GM19035 (cell line): ENCODE measurements around the gene SOX18.

Experiments
- ATAC-seq: cut with Tn5 transposase; IDR thresholded peaks from one replicate; pipeline ENCODE4 v1.9.1; 2021; ENCODE audit not compliant: unreplicated experiment

Gene SOX18

DNA sequence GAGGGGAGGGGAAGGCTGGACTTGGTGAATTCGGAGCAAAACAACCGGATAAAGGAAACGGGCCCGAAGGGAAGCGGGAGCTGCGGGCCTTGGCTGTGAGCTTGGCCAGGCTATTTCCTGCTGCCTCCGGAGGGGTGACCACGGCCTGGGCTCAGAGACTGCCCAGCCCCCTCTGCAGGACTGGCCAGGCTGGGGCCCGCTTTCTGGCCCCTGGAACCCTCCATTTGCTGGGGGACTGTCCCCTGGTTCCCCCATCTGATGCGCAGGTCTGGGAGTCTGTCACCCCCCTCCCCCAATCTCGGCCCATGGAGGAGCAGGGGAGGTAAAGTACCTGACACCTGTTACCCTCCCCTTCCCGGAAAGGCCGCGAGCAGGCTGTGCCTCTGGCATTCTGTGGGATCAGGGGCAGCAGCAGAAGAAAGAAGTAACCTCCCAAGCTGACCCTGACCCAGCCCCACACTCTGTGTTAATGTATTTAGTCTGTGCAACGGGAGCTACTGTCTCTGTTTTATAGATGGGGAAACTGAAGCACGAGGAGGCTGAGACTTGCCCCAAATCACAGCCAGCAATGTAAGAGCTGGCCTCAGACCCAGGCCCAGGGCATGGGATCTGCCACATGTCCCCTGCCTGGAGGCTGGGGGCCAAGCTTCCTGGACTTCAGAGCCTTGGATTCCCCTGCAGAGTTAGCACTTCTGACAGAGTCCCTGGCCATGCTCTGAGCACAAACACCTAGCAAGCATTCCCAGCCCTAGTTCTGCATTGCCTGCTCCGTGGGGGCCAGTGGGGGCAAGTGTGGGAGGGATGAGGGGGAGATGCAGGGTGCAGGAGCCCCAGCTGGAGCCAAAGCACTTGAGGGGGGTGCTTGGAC, 9.9 kb downstream of the SOX18 start:
- no peak for ATAC-seq

DNA sequence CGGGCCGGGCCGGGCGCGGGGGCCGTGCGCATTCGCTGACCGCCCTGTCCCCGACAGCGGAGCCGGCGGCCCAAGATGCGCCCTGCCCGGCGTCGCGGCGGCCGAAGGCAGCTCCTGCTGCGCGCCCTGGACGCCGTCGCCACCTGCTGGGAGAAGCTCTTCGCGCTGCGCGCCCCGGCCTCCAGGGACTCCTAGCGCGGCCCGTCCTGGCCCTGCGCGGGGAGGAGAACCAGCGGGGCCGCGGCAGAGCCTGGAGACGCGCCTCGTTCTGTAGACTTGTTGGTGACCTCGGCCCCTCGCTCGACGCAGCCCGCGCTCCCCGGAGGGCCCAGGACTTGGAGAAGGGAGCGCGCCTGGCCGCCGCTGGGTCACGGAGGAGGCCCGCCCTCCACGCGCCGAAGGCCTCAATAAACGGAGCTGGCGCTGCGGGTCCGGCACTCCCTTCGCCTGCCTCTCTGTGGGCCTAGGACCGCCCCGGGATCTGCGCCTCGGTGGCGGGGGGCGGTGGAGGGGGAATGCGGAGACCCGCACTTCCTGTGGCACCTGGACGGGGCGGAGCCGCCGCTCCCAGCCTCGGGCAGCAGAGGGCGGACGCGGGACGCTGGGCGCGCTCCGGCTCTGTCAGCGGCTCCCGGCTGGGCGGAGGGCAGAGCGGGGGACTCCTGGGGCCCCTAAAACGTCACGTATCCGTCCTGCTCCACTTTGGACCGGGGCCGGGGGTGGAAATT, 10.7 kb downstream of the SOX18 start:
- ATAC-seq, result peak; percentile 63

DNA sequence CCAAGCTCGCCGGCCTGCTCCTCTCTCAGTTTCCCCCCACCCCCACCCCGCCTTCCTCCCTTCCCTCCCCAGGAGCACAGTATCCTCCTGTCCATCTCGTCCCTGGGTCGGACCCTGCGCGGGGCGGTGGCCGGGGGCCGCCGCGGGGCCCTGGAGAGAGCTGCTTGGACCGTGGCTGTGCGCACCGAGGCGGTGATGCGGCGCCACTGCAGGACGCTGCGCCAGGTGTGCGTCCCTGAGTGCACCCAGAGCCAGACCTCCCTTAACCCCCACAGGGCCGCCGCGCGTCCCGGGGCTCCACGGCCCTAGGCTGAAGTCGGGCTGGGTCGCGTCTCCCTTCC, 11.2 kb downstream of the SOX18 start:
- peak; percentile 15 for ATAC-seq

DNA sequence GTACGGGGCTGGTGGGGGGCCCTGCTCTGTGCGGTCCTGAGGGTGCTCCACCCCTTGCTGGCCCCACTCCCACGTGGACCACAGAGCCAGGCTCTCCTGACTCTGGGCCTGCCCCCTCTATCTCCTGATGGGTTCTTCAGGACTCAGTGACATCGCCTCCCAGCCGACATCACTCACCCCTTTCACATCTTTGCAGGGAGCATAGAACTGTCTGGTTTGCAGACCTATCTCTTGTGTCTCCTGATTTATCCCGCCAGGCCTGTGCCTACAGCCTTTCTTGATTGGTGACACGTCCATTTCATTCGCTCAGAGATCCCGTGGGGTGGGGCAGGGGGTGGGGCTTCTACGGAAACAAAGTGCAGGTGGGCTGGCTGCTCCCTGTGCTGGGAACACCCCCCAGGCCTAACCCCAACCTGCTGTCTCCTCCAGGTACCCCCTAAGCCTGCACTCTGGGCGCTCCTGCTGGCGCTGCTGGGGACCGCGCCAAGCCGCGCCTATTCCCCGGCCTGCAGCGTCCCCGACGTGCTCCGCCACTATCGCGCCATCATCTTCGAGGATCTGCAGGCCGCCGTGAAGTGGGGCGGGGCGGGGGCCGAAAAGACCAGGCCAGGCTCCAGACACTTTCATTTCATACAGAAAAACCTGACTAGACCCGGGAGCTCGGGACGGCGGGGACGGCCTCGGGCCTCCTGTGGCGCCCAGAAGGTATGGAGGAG, 11.8 kb downstream of the SOX18 start:
- no peak for ATAC-seq

DNA sequence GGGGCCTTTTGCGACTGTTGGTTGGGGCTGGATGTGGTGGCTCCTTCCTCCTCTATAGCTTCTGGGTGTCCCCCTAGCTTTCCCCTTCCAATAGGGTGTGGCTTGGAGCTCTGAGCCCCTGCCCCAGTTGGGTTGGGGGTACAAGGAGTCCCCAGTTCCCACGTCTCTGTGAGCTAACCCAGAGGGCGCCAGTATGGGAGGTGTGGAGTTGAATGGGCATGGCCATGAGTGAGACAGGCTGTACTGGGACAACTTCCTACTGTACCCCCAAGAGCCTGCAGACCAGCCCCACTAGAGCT, 12.3 kb downstream of the SOX18 start:
- no peak for ATAC-seq

DNA sequence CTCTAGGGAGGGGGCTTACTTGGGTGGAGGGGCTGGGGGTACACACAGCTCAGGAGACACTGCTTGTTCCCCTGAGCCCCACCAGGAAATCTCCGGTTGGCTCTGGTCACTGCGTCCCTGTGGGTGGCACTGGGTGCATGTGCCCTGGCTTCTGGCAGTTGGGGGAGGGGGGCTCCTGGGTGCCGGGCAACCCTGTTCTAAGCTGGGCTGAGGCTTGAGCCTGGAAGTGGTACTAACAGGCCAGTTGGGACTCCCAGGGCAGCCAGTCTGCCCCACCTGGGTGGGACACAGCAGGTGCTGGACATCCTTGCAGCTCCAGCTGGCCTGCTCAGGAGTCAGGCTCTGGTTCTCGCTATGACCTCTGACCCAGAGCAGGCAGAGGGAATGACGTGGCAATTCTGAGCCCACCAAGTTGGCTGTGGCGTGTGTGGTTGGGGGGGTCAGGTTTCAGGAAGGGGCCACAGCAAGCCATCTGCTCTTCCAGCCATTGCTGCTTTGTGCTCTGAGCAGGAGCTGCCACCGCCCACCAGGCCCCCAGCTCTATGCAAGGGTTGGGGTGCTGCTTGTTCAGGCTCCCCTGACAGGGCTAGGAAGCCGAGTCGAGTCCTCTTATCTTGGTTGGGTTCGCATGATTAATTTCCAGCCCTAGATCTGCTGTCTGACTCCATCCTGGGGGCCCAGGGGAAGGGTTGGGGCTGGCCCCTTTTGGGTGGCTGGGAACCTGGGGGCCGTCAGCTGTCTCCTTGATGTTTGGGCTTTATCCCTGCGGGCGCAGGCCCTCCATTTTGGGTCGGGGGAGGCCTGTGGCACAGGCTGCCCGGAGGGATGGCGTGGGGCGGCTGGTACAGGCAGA, 12.9 kb downstream of the SOX18 start:
- no peak for ATAC-seq

DNA sequence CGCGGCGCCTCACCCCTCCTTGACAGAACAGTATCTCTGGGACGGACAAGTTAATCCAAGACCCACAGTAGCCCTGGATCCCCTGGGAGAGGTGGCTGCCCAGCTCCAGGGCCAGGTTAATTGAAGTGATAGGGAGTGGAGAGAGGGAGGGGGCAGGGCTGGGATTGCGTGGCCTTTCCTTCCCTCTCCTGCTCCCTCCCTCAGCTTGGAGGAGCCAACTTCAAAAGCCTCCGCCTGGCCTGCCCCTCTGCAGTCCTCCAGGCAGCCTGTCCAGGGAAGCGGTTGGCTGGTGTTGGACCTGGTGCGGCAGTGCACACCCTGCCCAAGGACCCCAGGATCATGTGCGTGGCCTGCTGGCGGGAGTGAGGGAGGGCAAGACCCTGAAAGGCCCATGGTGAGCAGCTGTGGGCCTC, 13.5 kb downstream of the SOX18 start, which contains the start of gene C20orf204:
Gene C20orf204 (plus strand): TSS at position 250 of the 413 bp plus-strand sequence. CDS start 142 bp downstream, at position 392.
- ATAC-seq, result no peak

DNA sequence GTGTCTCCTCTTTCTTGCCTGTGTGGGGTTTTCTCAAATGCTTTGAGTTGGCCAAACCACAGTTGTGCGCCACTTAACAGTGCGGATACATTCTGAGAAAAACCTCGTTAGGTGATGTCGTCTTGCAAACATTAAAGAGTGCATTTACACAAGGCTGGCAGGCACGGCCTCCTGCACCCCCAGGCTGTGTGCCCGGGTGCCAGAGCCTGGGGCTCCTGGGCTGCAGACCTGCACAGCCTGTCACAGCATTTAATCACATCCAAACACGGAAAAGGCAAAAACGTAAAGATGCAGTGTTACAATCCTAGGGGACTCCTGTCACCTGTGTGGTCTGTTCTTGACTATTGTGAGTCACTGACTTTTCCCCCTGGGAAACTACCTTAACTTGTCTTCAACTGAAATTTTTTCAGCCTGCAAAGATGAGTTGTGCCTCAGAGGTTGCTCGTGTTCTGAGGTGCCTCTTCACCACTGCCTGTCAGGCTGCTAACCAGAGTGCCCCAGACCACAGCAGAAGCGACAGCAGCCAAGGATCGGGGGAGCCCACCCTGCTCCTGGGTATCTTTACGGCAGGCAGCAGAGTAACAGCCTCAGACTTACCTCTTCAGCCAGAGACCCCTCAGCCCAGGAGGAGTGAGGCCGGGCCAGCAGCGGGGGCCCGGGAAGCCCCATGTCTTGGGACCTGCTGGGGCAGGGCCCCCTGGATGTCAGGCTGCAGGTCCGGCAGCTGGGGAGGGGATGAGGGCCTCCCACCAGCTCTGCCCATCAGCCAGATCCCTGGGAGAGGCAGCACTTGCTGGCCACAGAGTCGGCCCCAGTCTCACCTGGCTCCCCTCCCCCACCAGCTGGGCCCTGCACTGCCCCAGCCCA, 14.1 kb downstream of the SOX18 start:
- ATAC-seq, result no peak

DNA sequence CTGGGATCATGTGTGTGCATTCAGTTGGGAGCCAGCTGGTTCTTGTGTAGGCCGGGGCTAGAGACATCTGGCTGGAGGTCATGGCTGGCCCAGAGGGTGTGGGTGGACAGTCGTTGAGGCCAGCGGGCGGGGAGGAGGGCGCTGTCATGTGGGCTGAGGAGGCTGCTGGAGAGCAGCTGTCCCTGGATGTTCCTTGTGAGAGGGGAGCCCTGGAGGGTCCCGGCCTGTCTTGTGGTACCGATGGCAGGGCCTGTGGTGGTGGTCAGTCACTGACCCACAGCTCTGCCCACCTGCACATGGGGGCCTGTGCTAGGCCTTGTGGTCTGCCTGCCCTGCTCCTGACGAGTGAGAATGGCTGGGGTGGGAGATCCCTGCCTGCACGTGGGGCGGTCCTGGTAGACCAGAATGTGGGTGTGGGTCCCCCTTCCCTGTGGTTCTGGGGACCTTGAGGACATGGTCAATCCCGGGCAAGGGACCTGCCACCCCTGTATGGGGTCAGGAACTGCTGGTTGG, 15.4 kb downstream of the SOX18 start:
- ATAC-seq, result no peak

DNA sequence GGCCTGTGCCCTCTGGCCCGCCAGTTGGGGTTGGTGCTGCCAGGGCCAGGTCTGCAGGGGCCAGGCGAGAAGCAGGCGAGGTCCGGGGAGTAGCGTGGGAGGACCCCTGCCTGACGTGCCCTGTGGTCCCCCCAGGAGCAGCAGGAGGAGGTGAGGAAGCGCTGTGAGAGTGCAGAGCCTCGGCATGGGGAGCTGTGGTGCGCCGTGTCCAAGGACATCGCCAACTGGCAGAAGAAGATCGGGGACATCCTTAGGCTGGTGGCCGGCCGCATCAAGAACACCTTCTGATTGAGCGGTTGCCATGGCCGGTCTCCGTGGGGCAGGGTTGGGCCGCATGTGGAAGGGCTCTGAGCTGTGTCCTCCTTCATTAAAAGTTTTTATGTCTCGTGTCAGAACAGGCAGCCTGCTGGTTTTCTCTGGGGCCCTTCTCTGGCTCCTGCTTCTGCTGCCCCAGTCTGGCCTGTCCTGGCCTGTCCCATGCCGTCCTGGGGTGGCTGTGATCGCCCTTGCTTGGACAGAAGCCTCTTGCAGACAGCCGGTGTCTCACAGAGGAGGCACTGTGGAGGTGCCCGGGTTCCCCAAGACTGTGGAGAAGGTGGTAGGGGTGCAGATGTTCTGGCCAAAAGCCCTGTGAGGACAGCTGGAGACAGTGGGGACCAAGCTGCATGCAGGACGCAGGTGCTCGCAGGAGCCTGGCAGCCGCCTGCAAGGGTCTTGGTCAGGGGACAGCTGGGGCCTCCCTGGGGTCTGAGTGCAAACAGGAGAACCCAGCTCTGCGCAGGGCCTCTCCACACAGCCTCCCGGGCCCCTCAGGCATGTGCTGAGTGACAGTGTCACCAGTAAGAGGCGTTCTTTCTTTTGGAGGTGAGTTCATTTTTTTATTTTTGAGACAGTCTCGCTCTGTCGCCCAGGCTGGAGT, 16.5 kb downstream of the SOX18 start:
- ATAC-seq, result no peak

DNA sequence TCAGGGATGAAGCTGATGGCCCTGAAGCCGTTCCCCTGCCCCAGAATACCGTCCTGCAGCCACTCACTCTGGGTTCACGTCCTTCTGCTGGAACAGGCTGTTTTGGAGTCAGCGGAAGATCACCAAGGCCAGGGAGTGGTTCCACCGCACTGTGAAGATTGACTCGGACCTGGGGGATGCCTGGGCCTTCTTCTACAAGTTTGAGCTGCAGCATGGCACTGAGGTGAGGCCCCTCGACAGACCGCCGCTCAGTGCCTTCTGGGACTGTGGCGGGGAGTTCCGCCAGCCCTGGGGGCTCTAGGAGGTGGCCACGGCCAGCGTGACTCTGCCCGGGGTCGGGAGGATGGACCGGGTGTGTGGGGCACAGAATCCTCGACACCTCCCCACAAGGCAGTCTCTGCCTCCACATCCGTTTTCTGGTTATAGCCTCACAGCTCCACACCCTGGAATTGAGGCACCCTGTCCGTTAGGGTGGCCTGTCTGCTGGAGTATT, 17.6 kb downstream of the SOX18 start:
- no peak for ATAC-seq

DNA sequence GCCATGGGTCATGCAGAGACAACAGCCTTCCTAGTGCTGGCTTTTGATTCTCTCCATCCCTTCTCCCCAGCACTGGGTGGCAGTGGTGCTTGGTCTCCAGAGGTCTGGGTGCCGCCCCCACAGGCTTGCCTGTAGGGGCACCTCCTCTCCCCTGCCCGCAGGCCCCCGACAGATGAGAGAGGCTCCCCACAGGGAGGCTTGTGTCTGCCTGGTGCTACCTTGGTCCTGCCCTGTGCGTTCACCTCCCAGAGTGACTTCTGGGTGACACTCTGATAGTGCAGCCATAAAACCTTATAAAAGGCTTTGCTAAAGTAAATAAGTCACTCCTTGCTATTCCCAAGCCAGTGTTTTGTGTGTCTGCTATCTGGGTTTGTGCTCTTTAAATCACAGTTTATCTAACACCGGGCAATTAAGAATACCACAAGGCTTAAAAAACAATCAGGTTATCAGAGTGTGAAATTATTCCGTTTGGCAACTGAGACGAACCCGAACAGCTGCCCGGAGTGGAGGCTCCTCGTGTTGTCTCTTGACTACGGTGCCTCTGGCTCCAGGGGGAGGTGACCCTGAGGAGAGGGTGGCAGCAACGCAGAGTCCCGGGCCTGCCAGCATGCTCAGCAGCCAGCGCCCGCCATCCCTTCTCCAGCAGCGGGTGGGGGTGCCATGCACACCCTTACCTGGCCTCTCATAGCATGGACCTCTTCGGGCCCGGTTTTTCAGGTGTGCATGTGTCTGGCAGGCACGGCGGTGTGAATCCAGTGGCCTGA, 18.9 kb downstream of the SOX18 start:
- no peak for ATAC-seq

DNA sequence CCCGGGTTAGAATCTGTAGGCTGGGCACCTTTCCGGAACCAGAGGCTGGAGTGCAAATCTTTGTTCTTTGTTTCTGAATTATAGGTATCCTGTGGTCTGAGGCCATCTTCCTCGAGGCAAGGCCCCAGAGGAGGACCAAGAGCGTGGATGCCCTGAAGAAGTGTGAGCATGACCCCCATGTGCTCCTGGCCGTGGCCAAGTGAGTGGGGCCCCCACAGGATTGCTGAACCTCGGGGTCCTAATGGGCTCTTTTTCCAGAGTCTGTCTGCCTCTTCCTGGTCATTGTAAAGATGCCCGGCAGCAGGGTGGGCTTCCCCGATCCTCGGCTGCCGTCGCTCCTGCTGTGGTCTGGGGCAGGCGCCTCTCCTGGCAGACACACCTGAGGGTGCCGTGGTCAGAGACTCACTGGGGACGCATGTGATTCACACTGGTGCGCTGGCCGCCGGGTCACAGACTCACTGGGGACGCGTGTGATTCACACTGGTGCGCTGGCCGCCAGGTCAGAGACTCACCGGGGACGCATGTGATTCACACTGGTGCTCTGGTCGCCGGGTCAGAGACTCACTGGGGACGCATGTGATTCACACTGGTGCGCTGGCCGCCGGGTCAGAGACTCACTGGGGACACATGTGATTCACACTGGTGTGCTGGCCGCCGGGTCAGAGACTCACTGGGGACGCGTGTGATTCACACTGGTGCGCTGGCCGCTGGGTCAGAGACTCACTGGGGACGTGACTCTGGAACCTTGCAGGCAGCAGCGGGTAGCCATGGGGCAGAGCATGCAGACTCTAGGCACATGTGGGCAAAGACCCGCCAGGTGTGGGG, 19.9 kb downstream of the SOX18 start:
- no peak for ATAC-seq

DNA sequence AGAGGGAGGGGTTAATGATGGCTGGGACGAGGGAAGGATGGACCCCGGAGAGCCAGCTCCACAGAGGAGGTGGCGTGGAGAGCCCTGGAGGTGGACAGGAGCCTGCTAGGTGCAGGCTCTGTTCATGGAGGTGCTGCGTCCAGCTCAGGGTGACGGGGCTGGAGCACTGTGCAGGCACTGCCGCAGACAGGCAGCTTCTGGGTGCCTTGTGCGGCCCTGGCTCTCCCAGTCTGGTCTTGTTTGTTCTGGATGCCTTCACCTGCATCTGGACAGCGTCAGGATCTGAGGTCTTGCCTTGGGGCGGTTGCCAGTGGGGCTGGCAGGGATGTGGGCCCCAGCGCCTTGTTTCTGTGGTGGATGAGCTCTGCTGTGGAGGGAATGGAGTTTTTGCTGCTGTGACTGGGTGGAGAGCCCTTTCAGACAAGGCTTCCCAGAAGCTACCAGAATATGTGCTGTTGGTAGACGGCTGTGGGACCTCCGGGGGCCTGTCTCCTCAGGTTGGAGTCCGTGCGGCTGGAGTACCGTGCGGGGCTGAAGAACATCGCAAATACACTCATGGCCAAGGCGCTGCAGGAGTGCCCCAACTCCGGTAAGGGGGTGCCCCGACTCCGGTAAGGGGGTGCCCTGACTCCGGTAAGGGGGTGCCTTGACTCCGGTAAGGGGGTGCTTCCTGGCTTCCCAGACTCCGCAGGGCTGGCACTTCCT, 21.3 kb downstream of the SOX18 start:
- no peak for ATAC-seq

DNA sequence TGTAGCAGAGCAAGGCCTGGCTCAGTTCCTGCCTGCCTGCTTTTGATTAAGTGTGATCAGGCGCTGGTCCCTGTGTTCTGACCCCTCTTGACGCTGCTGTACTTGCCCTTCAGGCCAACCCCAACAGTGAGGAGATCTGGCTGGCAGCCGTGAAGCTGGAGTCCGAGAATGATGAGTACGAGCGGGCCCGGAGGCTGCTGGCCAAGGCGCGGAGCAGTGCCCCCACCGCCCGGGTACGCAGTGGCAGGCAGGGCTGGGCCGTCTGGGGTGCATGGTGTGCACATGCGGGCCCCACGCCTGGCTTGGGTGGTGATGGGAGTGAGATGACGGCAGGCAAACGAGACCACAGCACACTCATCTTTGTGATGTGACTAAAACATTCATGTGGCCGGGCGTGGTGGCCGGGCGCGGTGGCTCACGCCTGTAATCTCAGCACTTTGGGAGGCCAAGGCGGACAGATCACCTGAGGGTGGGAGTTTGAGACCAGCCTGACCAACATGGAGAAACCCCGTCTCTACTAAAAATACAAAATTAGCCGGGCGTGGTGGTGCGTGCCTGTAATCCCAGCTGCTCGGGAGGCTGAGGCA, 23.5 kb downstream of the SOX18 start:
- no peak for ATAC-seq
